NCI-H2081 (cell line): ENCODE data around the gene MCF2L.

ENCODE experiments used
- DNase-seq, 2 experiments: peaks; one replicate each; lab custom pipeline; 2025; lab: John Stamatoyannopoulos, UW

The MCF2L gene

GRCh38 chr13:113082198-113083021, 113.4 kb downstream of the MCF2L start:
- no peak for DNase-seq

GRCh38 chr13:113083022-113083373, 114.0 kb downstream of the MCF2L start:
- no peak for DNase-seq

GRCh38 chr13:113083402-113084061, 114.5 kb downstream of the MCF2L start:
- no peak for DNase-seq

GRCh38 chr13:113084094-113084942, 115.3 kb downstream of the MCF2L start:
- no peak for DNase-seq

GRCh38 chr13:113084943-113085540, 116.0 kb downstream of the MCF2L start:
- no peak for DNase-seq

- no peak for DNase-seq
Observed at GRCh38 chr13:113086031-113086750, 117.2 kb downstream of the MCF2L start.

GRCh38 chr13:113086991-113087922, 118.2 kb downstream of the MCF2L start:
- no peak for DNase-seq

- no peak for DNase-seq
Observed at GRCh38 chr13:113087923-113088690, 119.1 kb downstream of the MCF2L start.

GRCh38 chr13:113088691-113089020, 119.6 kb downstream of the MCF2L start:
- DNase-seq = no peak

- no peak for DNase-seq
Observed at GRCh38 chr13:113089693-113090414, 120.8 kb downstream of the MCF2L start.

GRCh38 chr13:113090415-113090770, 121.4 kb downstream of the MCF2L start:
- no peak for DNase-seq

GRCh38 chr13:113090806-113091205, 121.8 kb downstream of the MCF2L start:
- no peak for DNase-seq

GRCh38 chr13:113091211-113091771, 122.3 kb downstream of the MCF2L start:
- no peak for DNase-seq

- no peak for DNase-seq
Observed at GRCh38 chr13:113091891-113092775, 123.1 kb downstream of the MCF2L start.

- DNase-seq = no peak
Observed at GRCh38 chr13:113092776-113093579, 124.0 kb downstream of the MCF2L start.

GRCh38 chr13:113093580-113094409, 124.8 kb downstream of the MCF2L start:
- DNase-seq = no peak
